Progenitor cell of endocrine pancreas (in vitro differentiated cells): ENCODE data around the gene CTNNB1. TPM values are rescaled to one million over a fixed set of nuclear protein-coding genes. Genes with fewer than 3 reads are reported as not detected.

Source experiments
- DNase-seq: peaks from one replicate; pipeline ENCODE4 v3.0.0; 2021; ENCODE audit warnings: low spot score; ENCODE audit not compliant: unreplicated experiment
- H3K27ac Mint-ChIP-seq: 2 replicates; pipeline ENCODE4 v1.8.0; 2021; ENCODE audit warnings: mild to moderate bottlenecking, moderate library complexity, mixed read lengths
- H3K27me3 Mint-ChIP-seq: 2 replicates; pipeline ENCODE4 v1.8.0; 2021; ENCODE audit warnings: mixed read lengths
- H3K36me3 Mint-ChIP-seq: 2 replicates; pipeline ENCODE4 v1.8.0; 2022; ENCODE audit warnings: mixed read lengths; ENCODE audit not compliant: insufficient read depth
- H3K4me1 Mint-ChIP-seq: 2 replicates; pipeline ENCODE4 v1.8.0; 2021; ENCODE audit warnings: low read depth, mixed read lengths
- H3K4me3 Mint-ChIP-seq: 2 replicates; pipeline ENCODE4 v1.8.0; 2021; ENCODE audit warnings: low read depth, mild to moderate bottlenecking, moderate library complexity, mixed read lengths
- H3K9me3 Mint-ChIP-seq: 2 replicates; pipeline ENCODE4 v1.8.0; 2021; ENCODE audit warnings: low read depth, mixed read lengths
- CTCF ChIP-seq: fragments of 200-600 bp; sonication (generic); IDR thresholded peaks from one replicate; pipeline ENCODE4 v1.5.0; 2021; ENCODE audit warnings: antibody characterized with exemption, mild to moderate bottlenecking; ENCODE audit not compliant: unreplicated experiment
- long read RNA-seq: library from polyadenylated mRNA; unstranded; transcript quantifications from one replicate; pipeline ENCODE4 v2.0.0, GENCODE V29; 2020
- total RNA-seq: library from RNA; stranded (reverse); gene quantifications from 2 replicates; pipeline ENCODE4 v1.2.1, GENCODE V29; 2021

Gene CTNNB1
- 504 and 531 TPM in 2 replicates for total RNA-seq
- long read RNA-seq, transcript CTNNB1-203 (16 exons, 3,472 nt): minor isoform, 100 of 725 reads
- long read RNA-seq, transcript CTNNB1-201 (15 exons, 3,947 nt): major isoform, 307 of 725 reads
- long read RNA-seq, transcript CTNNB1-246 (16 exons, 2,778 nt): minor isoform, 16 of 725 reads
- long read RNA-seq, transcript CTNNB1-202 (16 exons, 3,268 nt): minor isoform, 174 of 725 reads
- long read RNA-seq, partial matches to known transcripts: 61 of 725 reads
- long read RNA-seq, other reads (novel, unspliced or antisense): 24 of 725 reads

DNA sequence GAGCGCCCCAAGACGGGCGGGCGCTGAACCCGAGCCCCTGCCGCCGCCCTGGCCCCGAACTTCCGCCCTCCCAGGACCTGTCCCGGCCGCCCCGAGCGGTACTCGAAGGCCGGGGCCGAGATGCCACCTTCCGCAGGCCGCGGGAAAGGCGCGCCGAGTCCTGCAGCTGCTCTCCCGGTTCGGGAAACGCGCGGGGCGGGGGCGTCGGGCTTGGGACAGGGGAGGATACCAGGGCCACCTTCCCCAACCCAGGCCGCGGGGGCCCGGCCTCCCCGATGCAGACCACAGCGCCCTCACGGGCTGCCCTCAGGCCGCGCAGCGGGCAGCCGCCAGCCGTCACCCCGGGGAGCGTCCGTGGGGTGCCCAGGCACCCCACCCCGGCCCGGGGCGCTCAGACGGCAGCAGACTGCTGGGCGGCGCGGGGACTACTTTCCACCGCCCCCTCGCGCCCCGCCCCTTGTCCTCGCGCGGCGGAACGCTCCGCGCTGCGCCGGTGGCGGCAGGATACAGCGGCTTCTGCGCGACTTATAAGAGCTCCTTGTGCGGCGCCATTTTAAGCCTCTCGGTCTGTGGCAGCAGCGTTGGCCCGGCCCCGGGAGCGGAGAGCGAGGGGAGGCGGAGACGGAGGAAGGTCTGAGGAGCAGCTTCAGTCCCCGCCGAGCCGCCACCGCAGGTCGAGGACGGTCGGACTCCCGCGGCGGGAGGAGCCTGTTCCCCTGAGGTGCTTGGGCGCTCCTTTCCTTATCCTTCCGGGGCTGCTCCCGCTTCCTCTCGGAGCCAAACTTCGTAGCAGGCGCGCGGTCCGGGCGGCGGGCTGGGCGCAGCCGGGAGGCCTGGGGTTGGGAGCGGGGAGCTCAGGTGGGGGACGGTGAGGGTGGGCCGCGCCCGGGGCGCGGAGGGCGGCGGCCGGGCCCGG lies at the start of gene CTNNB1:
TSS of gene CTNNB1 (plus strand) at position 556 of the 916 bp plus-strand sequence. CDS start 24,564 bp downstream, outside the sequence.
- H3K27ac Mint-ChIP-seq: peak within 1 kb of the TSS; percentile 98
- no peaks in the 10 kb centered on the region for H3K9me3 Mint-ChIP-seq
- DNase-seq: peak; percentile 91
- peaks cover 35% of the 10 kb centered on the region for H3K4me1 Mint-ChIP-seq
- H3K36me3 Mint-ChIP-seq: peaks cover 1% of the 10 kb centered on the region
- peak; percentile 18 for TF ChIP-seq CTCF
- peak within 1 kb of the TSS; percentile 91 for H3K4me3 Mint-ChIP-seq
- peaks cover 7% of the 10 kb centered on the region for H3K27me3 Mint-ChIP-seq

DNA sequence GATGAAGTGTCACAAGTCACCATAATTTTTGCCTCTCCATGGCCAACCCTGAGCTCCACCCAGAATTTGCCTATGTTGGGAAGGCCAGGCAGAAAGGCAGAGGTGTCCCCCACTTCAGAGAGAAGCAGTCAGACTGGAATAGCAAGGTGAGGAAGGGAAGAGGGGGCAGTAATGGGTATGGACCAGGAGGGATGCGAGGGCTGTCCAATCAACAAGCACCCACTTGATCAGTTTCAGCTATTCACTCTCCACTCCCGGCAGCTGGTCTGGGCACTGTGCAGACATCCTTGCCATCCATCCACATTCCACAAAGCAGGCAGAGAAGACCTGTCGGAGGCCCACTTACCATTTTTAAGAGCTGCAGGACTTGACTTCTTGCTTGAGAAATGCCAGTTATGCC lies 43.5 kb upstream of the CTNNB1 start:
- Mint-ChIP-seq H3K4me3 (no peak overlapping the region), H3K36me3 (no peaks in the 10 kb centered on the region), H3K27me3 (no peaks in the 10 kb centered on the region), H3K4me1 (peaks cover 6% of the 10 kb centered on the region), H3K9me3 (no peaks in the 10 kb centered on the region), H3K27ac (no peak overlapping the region)
- no peak for DNase-seq
- TF ChIP-seq CTCF: no peak

DNA sequence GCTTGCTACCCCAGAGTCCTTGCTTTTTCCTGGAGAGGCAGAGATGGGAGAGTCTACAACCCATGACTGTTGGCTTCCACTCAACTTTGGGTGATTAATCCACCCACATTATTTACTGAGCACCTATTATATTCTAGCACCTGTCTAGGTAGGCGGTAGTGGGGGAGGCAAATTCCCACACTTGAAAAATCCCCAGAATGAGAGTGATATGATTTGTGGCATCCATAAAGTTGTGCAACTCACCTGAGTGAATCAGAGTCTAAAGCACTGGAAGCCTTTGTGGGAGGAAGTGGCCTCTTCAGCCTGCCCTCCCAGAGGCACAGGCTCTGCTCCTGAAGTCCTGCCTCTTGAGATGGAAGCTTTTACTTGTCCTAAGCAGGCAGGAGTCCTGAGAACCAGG lies 40.4 kb upstream of the CTNNB1 start:
- H3K36me3 Mint-ChIP-seq: no peaks in the 10 kb centered on the region
- H3K4me3 Mint-ChIP-seq: no peak overlapping the region
- peaks cover 7% of the 10 kb centered on the region for H3K4me1 Mint-ChIP-seq
- no peak for DNase-seq
- H3K27me3 Mint-ChIP-seq: no peaks in the 10 kb centered on the region
- H3K9me3 Mint-ChIP-seq: no peaks in the 10 kb centered on the region
- no peak for TF ChIP-seq CTCF
- no peak overlapping the region for H3K27ac Mint-ChIP-seq

- no peak overlapping the region for H3K27ac Mint-ChIP-seq
Measured at GRCh38 chr3:41159588-41160189, 39.6 kb upstream of the CTNNB1 start.

More at GRCh38 chr3:41159588-41160189, 39.6 kb upstream of the CTNNB1 start:
- DNase-seq: no peak
- Mint-ChIP-seq H3K4me1 (peaks cover 7% of the 10 kb centered on the region), H3K4me3 (no peak overlapping the region), H3K9me3 (no peaks in the 10 kb centered on the region), H3K36me3 (no peaks in the 10 kb centered on the region), H3K27me3 (no peaks in the 10 kb centered on the region)
- TF ChIP-seq CTCF: no peak
